ENCODE measurements around the gene RENBP.

RENBP gene

GRCh38 chrX:153974726-153975286 is 30.4 kb upstream of the RENBP start:
- TF ChIP-seq CTCF (IDR thresholded peaks at IDR 0.05; ENCODE audit: extremely low read depth, insufficient read depth, missing control alignments), result no peak
- in situ Hi-C loops (cut with MboI; ENCODE audit: low pct_unique_long_range_greater_than_20kb, low sequenced_read_pairs, unreplicated experiment), result no loop called here
- DNase-seq (ENCODE audit: low spot score), result no peak

- in situ Hi-C loops (cut with MboI; ENCODE audit: low pct_unique_long_range_greater_than_20kb, low sequenced_read_pairs, unreplicated experiment), result no loop called here
- TF ChIP-seq CTCF (IDR thresholded peaks at IDR 0.05; ENCODE audit: extremely low read depth, insufficient read depth, missing control alignments), result no peak
- DNase-seq (ENCODE audit: low spot score), result no peak
Observed at GRCh38 chrX:153974003-153974725, 29.7 kb upstream of the RENBP start.

- no peak for TF ChIP-seq CTCF (IDR thresholded peaks at IDR 0.05; ENCODE audit: extremely low read depth, insufficient read depth, missing control alignments)
Observed at GRCh38 chrX:153973127-153974002, 28.9 kb upstream of the RENBP start.

GRCh38 chrX:153972368-153973126 is 28.1 kb upstream of the RENBP start, which contains the start of gene TMEM187:
TMEM187 (plus strand) TSS chrX:153972754; CDS start chrX:153982063, 9,309 bp downstream.
- DNase-seq (ENCODE audit: low spot score), result peak; percentile 96
- no peak for TF ChIP-seq CTCF (IDR thresholded peaks at IDR 0.05; ENCODE audit: extremely low read depth, insufficient read depth, missing control alignments)
- in situ Hi-C loops (cut with MboI; ENCODE audit: low pct_unique_long_range_greater_than_20kb, low sequenced_read_pairs, unreplicated experiment), result no loop called here

More at GRCh38 chrX:153973127-153974002, 28.9 kb upstream of the RENBP start:
- DNase-seq (ENCODE audit: low spot score), result no peak
- in situ Hi-C loops (cut with MboI; ENCODE audit: low pct_unique_long_range_greater_than_20kb, low sequenced_read_pairs, unreplicated experiment), result no loop called here

GRCh38 chrX:153971450-153972367 is 27.3 kb upstream of the RENBP start, which contains the start of gene HCFC1:
HCFC1 (minus strand) TSS chrX:153971818; CDS start chrX:153970840, 978 bp downstream.
- DNase-seq (ENCODE audit: low spot score), result peak; percentile 89
- in situ Hi-C loops (cut with MboI; ENCODE audit: low pct_unique_long_range_greater_than_20kb, low sequenced_read_pairs, unreplicated experiment), result no loop called here
- TF ChIP-seq CTCF (IDR thresholded peaks at IDR 0.05; ENCODE audit: extremely low read depth, insufficient read depth, missing control alignments), result no peak
